Measurements from ENCODE around the gene LZIC. TPM values are rescaled to one million over a fixed set of nuclear protein-coding genes. Genes with fewer than 3 reads are reported as not detected.
A peak's percentile ranks its signal among the peaks of the same experiment; 100 is the strongest.

Gene LZIC
- total and polyA plus RNA-seq, 9 of the 15 experiments (the other 6 are each of a cell fraction or from before 2014, with no cell fraction given) = 32.9 to 109 (median 61.7) TPM

DNA sequence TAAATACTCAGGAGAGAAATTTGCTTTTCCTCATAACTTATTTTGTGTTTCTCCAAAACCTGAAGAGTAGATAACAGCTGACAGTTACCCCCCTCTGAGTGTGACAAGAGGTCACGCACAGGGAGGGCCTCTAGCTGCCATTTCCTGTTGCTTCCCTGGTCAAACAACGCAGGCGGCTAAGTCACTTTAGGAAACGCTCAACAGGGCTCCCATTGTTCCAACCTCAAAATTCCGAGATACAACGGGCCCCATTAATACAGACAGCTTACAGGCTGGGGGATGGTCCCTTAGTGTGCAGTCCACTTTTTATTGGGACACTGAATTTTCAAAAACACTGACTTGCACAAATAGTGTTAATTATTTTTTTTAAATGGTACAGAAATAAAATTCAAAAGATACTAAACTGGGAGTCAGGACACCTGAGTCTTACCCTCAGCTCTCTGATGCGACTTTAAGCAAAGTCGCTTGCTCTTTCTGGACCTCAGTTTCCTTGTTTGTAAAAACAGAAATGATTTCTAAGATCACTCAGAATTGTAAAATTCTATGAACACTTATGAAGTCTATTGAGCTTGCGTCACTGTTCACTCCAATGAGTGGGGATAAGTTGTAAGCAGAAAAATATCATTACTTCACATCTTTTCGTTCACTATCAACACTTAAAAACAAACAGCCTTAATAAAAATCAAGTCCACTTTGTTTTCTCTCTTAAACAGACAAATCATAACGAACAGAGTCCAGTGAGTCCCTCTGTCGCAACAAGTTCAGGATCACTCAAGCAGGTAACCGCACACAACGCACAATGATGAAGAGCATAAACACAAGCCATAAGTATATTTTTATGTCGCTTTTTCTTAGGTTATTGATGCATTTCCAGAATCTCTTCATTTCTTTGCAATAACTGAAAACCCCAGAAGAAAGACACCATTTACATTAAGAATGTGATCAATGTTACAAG is 13.5 kb downstream of the LZIC start (continued):
- no peak for TF ChIP-seq AFF1 (IDR thresholded peaks at IDR 0.05; ENCODE audit: low read depth in 1 of 2, partially characterized antibody in 2 of 2)
- TF ChIP-seq, protein P1, sequence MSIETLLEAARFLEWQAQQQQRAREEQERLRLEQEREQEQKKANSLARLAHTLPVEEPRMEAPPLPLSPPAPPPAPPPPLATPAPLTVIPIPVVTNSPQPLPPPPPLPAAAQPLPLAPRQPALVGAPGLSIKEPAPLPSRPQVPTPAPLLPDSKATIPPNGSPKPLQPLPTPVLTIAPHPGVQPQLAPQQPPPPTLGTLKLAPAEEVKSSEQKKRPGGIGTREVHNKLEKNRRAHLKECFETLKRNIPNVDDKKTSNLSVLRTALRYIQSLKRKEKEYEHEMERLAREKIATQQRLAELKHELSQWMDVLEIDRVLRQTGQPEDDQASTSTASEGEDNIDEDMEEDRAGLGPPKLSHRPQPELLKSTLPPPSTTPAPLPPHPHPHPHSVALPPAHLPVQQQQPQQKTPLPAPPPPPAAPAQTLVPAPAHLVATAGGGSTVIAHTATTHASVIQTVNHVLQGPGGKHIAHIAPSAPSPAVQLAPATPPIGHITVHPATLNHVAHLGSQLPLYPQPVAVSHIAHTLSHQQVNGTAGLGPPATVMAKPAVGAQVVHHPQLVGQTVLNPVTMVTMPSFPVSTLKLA (conservative IDR thresholded peaks at IDR 0.05) = peak; percentile 16 to 65; a peak in 3 of 4 replicates
- TF ChIP-seq EZH2 (IDR thresholded peaks at IDR 0.05; ENCODE audit: borderline replicate concordance, low read depth, low read length) = no peak
- TF ChIP-seq, protein P2, sequence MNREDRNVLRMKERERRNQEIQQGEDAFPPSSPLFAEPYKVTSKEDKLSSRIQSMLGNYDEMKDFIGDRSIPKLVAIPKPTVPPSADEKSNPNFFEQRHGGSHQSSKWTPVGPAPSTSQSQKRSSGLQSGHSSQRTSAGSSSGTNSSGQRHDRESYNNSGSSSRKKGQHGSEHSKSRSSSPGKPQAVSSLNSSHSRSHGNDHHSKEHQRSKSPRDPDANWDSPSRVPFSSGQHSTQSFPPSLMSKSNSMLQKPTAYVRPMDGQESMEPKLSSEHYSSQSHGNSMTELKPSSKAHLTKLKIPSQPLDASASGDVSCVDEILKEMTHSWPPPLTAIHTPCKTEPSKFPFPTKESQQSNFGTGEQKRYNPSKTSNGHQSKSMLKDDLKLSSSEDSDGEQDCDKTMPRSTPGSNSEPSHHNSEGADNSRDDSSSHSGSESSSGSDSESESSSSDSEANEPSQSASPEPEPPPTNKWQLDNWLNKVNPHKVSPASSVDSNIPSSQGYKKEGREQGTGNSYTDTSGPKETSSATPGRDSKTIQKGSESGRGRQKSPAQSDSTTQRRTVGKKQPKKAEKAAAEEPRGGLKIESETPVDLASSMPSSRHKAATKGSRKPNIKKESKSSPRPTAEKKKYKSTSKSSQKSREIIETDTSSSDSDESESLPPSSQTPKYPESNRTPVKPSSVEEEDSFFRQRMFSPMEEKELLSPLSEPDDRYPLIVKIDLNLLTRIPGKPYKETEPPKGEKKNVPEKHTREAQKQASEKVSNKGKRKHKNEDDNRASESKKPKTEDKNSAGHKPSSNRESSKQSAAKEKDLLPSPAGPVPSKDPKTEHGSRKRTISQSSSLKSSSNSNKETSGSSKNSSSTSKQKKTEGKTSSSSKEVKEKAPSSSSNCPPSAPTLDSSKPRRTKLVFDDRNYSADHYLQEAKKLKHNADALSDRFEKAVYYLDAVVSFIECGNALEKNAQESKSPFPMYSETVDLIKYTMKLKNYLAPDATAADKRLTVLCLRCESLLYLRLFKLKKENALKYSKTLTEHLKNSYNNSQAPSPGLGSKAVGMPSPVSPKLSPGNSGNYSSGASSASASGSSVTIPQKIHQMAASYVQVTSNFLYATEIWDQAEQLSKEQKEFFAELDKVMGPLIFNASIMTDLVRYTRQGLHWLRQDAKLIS (CRISPR knock-in tag; IDR thresholded peaks at IDR 0.05) = no peak
- TF ChIP-seq THRB (CRISPR knock-in tag; conservative IDR thresholded peaks at IDR 0.05) = no peak
- TF ChIP-seq TAL1 (IDR thresholded peaks at IDR 0.05) = no peak
- no peak for TF ChIP-seq ZSCAN32 (CRISPR knock-in tag; IDR thresholded peaks at IDR 0.05)
- no peak for TF ChIP-seq ZNF274 (IDR thresholded peaks at IDR 0.05; ENCODE audit: borderline replicate concordance, low read depth, low read length)
- no peak for TF ChIP-seq ZNF384 (IDR thresholded peaks at IDR 0.05; ENCODE audit: low read depth, low read length)
- peak; percentile 91 for TF ChIP-seq HNRNPLL (IDR thresholded peaks at IDR 0.05; ENCODE audit: low read depth, low read length, poor library complexity, severe bottlenecking)
- TF ChIP-seq, protein P3, sequence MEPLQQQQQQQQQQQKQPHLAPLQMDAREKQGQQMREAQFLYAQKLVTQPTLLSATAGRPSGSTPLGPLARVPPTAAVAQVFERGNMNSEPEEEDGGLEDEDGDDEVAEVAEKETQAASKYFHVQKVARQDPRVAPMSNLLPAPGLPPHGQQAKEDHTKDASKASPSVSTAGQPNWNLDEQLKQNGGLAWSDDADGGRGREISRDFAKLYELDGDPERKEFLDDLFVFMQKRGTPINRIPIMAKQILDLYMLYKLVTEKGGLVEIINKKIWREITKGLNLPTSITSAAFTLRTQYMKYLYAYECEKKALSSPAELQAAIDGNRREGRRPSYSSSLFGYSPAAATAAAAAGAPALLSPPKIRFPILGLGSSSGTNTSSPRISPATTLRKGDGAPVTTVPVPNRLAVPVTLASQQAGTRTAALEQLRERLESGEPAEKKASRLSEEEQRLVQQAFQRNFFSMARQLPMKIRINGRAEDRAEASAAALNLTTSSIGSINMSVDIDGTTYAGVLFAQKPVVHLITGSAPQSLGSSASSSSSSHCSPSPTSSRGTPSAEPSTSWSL (CRISPR knock-in tag; IDR thresholded peaks at IDR 0.05; ENCODE audit: borderline replicate concordance) = no peak
- no peak for TF ChIP-seq SREBF2 (CRISPR knock-in tag; IDR thresholded peaks at IDR 0.05)
- TF ChIP-seq ZNF253 (CRISPR knock-in tag; conservative IDR thresholded peaks at IDR 0.05) = no peak

Data from K562 (cell line).